GM10248 (cell line): Measurements from ENCODE around the gene ZDHHC11B.

Experiments used
- CTCF ChIA-PET: fragments of 300-600 bp; sonication (Branson Sonifier 250); formaldehyde crosslinking; extraction: SDS; loops from one replicate; lab custom pipeline; 2021; ENCODE audit warnings: antibody characterized with exemption; lab: Yijun Ruan, JAX
- POLR2A ChIA-PET: fragments of 350-650 bp; sonication (Branson Sonifier 250); formaldehyde crosslinking; extraction: SDS; loops from one replicate; lab custom pipeline; 2020; ENCODE audit warnings: antibody characterized with exemption; lab: Yijun Ruan, JAX
- DNase-seq: peaks from one replicate; pipeline ENCODE4 v3.0.0; 2012; ENCODE audit errors: extremely low spot score
- CTCF ChIP-seq: IDR thresholded peaks from 2 replicates; pipeline ENCODE4 v1.5.1; 2012; ENCODE audit warnings: mild to moderate bottlenecking, low read depth; ENCODE audit errors: extremely low read depth, missing control alignments, control extremely low read depth

Gene ZDHHC11B

DNA sequence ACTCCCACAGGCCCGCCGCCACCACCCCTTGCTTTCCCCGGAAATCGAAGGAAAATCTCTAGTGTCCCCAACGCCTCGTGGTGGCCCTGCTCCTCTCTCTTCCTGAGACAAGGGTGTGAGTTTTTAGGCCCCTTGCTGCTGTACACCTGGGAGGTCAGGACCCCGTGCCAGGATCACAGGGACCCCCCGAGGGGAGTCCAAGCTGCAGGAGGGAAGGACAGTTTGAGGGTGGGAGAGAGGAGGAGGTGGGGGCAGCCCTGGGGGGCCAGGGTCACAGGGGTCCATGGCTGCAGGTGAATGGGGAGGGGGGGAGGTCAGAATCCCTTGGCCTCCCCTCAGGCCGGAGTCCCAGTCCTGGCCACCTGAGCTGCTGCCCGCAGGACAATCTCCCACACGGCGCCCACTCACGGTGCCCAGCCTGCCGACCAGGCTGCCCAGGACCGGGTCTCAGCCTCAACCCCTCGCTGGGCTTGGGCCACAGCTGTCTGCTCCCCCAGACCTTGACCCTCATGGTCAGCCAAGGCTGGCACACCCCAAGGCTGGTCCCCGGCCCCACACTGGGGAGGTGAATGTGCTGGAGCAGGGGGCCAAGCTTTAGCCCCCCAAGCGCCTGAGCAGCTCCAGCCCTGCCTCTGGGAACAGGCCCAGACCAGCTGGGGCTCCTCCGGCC, 111.2 kb downstream of the ZDHHC11B start:
- TF ChIP-seq CTCF, result no peak
- CTCF ChIA-PET, result interaction anchor here (0.9 to 6.7 kb wide), 2 partner anchors 219 to 230 kb away, joined by 3 to 73 read pairs; partner anchors contain the start of gene BRD9
- DNase-seq, result no peak
- POLR2A ChIA-PET, result no interaction called here

DNA sequence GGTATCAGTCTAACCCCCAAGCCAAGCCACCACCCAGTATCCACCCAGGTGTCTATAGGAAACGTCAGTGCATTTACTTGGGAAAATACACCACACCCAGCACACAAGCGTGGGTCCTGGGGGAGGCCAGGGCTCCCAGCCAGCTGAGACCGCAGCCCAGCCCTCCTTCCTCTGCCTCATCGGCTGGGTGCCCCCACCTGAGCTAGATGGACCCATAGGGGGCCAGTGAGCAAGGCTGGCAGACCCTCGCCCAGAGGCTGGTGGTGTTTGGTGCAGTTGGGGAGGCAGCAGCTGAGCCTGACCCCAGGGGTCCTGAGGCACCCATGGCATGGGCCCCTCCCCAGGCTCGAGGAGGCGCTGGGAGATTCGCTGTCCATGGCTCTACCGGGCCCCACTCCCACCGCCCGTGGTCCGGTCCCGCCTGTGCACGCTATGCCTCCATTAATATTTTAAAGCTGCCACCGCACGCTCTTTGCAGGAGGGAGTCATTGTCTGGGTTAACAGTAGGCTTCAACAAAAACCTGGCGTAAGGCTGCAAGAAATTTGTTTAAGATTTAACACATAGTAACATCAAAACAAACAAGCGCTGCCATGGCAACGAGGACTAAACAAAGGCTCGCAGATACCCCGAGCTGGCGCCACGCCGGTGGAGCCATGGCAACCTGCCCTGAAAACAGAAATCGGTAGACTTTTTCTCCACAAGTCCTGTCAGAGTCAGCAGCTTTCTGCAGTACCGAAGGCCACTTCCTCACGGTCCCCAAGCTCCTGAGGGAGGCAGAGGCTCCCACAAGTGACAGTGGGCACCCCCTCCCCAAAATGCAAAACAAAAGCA, 112.0 kb downstream of the ZDHHC11B start:
- ChIA-PET CTCF (interaction anchor here (0.9 to 6.7 kb wide), 2 partner anchors 220 to 231 kb away, joined by 3 to 73 read pairs; partner anchors contain the start of gene BRD9), POLR2A (no interaction called here)
- DNase-seq, result no peak
- TF ChIP-seq CTCF, result no peak

GRCh38 chr5:671459-672328, 112.8 kb downstream of the ZDHHC11B start:
- peak; percentile 83 for DNase-seq
- ChIA-PET CTCF (interaction anchor here (2.6 to 6.7 kb wide), 2 partner anchors 14 to 232 kb away, joined by 15 to 73 read pairs; no protein-coding TSS in a partner anchor), POLR2A (no interaction called here)
- TF ChIP-seq CTCF, result peak; percentile 93

GRCh38 chr5:670396-671270, 113.9 kb downstream of the ZDHHC11B start:
- TF ChIP-seq CTCF, result no peak
- ChIA-PET CTCF (interaction anchor here (0.7 to 6.7 kb wide), 12 partner anchors 10 to 470 kb away, joined by 3 to 73 read pairs (median 4); no protein-coding TSS in a partner anchor), POLR2A (no interaction called here)
- no peak for DNase-seq

- TF ChIP-seq CTCF, result no peak
- CTCF ChIA-PET, result interaction anchor here (1.1 to 6.7 kb wide), 12 partner anchors 10 to 975 kb away, joined by 3 to 73 read pairs (median 4); no protein-coding TSS in a partner anchor
- POLR2A ChIA-PET, result no interaction called here
- DNase-seq, result no peak
Observed at GRCh38 chr5:669842-670395, 114.6 kb downstream of the ZDHHC11B start.
